NB4 (cell line): ENCODE measurements around the gene PODXL.
"Not testable (repeated sequence)": the region's sequence is repeated elsewhere in the genome, so short reads cannot be mapped to it uniquely, and the experiment has no call there.

ENCODE experiments used
- DNase-seq: peaks from one replicate; pipeline ENCODE4 v3.0.0; 2010; ENCODE audit warnings: low read depth
- H3K4me3 ChIP-seq: one replicate; pipeline ENCODE4 v1.5.1; 2011; ENCODE audit warnings: mild to moderate bottlenecking, low read depth, low read length, moderate library complexity
- CTCF ChIP-seq: IDR thresholded peaks from one replicate; pipeline ENCODE4 v1.5.1; 2012; ENCODE audit warnings: low read depth, low read length
- MAX ChIP-seq: IDR thresholded peaks from 2 replicates; pipeline ENCODE4 v1.6.1; 2011; ENCODE audit warnings: low read depth, low read length
- MYC ChIP-seq: IDR thresholded peaks from 2 replicates; pipeline ENCODE4 v1.6.1; 2011; ENCODE audit warnings: low read depth, low read length
- POLR2A ChIP-seq: IDR thresholded peaks from 2 replicates; pipeline ENCODE4 v1.6.1; 2011; ENCODE audit warnings: mild to moderate bottlenecking; ENCODE audit not compliant: insufficient read length; ENCODE audit errors: extremely low read depth

Gene PODXL

GRCh38 chr7:131521651-131522163 is 34.7 kb downstream of the PODXL start:
- TF ChIP-seq MAX (no peak), MYC (no peak), POLR2A (no peak)
- DNase-seq: no peak

GRCh38 chr7:131518626-131519025 is 37.8 kb downstream of the PODXL start:
- H3K4me3 ChIP-seq: no peak overlapping the region
- DNase-seq: no peak
- no peak for TF ChIP-seq CTCF
- TF ChIP-seq MYC: no peak
- no peak for TF ChIP-seq MAX
- TF ChIP-seq POLR2A: no peak

More at GRCh38 chr7:131521651-131522163, 34.7 kb downstream of the PODXL start:
- H3K4me3 ChIP-seq: no peak overlapping the region

- peak; percentile 69 for DNase-seq
- H3K4me3 ChIP-seq: no peak overlapping the region
- no peak for TF ChIP-seq MAX
- no peak for TF ChIP-seq MYC
- TF ChIP-seq POLR2A: no peak
- TF ChIP-seq CTCF: no peak
These were observed 39.1 kb downstream of the PODXL start for GRCh38 chr7:131517218-131517923.

- DNase-seq, H3K4me3 ChIP-seq: not testable (repeated sequence)
These were observed 41.0 kb downstream of the PODXL start for GRCh38 chr7:131515471-131515870.

- TF ChIP-seq MAX: peak; percentile 42; the same call in 1 of the 2 replicates
- peak; percentile 22; the same call in 1 of the 2 replicates for TF ChIP-seq MYC
- no peak for TF ChIP-seq POLR2A
- peak; percentile 99 for TF ChIP-seq CTCF
- peak; percentile 85 for DNase-seq
- H3K4me3 ChIP-seq: no peak overlapping the region
These were observed 43.0 kb downstream of the PODXL start for GRCh38 chr7:131513245-131514061.

- no peak overlapping the region for H3K4me3 ChIP-seq
- DNase-seq: no peak
- TF ChIP-seq CTCF (no peak), POLR2A (no peak), MAX (no peak), MYC (no peak)
These were observed 44.5 kb downstream of the PODXL start for GRCh38 chr7:131511774-131512535.
